ENCODE measurements around the gene FCRLA.

Gene FCRLA

DNA sequence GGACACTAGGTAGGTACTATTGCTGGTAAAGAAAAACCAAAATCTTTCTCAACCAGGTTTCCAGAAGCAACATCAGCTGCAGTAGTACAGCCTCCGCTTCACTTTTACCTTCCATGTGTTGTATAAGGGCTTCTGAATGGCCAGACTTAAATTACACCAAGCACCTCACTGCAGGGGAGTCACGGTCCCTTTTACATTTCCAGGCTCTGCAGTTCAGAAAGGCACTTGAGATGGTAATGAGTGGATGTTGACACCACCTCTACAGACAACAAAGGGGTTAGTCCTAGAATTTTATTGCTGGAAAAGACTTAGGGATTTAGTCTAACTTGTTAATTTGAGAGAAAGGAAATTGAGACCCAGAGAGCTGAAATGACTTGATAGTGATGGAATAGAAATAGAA is 30.6 kb downstream of the FCRLA start:
- Mint-ChIP-seq H3K4me3 (no peak overlapping the region), H3K4me1 (peaks cover 25% of the 10 kb centered on the region)

GRCh38 chr1:161738627-161739287 is 31.7 kb downstream of the FCRLA start:
- Mint-ChIP-seq H3K36me3 (no peaks in the 10 kb centered on the region), H3K27ac (no peak overlapping the region), H3K9me3 (no peaks in the 10 kb centered on the region), H3K4me1 (peaks cover 28% of the 10 kb centered on the region), H3K27me3 (no peaks in the 10 kb centered on the region), H3K4me3 (no peak overlapping the region)

More for the DNA sequence above, 30.6 kb downstream of the FCRLA start:
- Mint-ChIP-seq H3K36me3 (no peaks in the 10 kb centered on the region), H3K27ac (no peak overlapping the region), H3K9me3 (no peaks in the 10 kb centered on the region), H3K27me3 (no peaks in the 10 kb centered on the region)

DNA sequence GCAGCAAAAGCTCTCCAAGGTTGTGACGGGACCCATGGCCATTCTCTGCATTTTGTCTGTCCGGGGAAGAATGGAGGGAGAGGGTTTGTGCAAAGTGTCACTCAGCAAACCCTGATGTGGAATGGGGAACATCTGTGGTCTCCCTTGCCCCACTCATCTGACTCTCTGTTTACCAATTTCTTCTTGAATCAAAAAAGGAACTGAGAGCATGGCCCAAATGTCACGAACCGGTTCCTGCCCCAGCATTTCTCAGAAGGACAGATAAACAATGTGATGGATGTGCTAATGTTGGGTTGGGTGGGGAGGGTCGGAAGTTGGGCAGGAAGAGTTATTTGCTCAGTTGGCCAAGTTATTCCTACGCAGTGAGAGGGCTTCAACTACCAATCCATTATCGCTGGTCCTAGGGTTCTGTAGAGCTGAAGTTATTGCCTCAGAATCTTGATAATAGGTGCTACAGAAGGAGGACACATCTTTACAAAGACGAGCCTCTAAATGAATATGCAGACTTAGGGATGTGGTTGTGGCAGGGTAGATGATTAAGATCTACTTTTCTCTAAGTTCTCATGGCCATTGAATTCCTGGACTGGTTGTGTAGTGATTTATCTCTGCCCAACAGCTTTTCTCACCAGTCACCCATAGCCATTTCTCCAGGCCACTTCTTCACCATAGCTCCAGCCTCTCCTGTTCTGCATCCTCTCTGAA is 33.0 kb downstream of the FCRLA start:
- H3K4me1 Mint-ChIP-seq: peaks cover 39% of the 10 kb centered on the region
- no peak overlapping the region for H3K4me3 Mint-ChIP-seq
- no peaks in the 10 kb centered on the region for H3K36me3 Mint-ChIP-seq
- no peaks in the 10 kb centered on the region for H3K27me3 Mint-ChIP-seq
- no peak overlapping the region for H3K27ac Mint-ChIP-seq
- H3K9me3 Mint-ChIP-seq: no peaks in the 10 kb centered on the region

DNA sequence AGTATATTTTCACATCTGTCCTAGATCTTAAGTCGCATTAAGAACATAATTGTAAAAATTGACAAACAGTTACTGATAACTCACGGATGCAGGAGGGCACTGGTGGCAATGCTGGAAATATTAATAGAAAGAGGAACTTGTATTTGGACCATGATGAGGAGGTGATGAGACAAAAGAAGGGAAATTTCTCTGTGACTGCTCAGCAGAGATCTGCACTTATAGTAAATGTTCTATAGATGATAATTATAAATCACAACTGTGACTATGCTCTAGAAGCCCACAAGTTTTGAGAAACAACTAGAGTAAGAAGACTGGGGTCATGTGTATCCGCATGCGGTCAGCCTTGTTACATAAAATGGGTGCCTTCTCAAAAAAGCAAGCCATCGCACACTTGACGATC is 33.9 kb downstream of the FCRLA start:
- Mint-ChIP-seq H3K9me3 (no peaks in the 10 kb centered on the region), H3K27ac (no peak overlapping the region), H3K4me1 (peaks cover 44% of the 10 kb centered on the region), H3K36me3 (no peaks in the 10 kb centered on the region), H3K4me3 (no peak overlapping the region), H3K27me3 (peaks cover 3% of the 10 kb centered on the region)

GRCh38 chr1:161743231-161743630 is 36.2 kb downstream of the FCRLA start:
- no peaks in the 10 kb centered on the region for H3K36me3 Mint-ChIP-seq
- H3K27ac Mint-ChIP-seq: no peak overlapping the region
- no peak overlapping the region for H3K4me3 Mint-ChIP-seq
- no peaks in the 10 kb centered on the region for H3K9me3 Mint-ChIP-seq
- peaks cover 46% of the 10 kb centered on the region for H3K4me1 Mint-ChIP-seq
- H3K27me3 Mint-ChIP-seq: peaks cover 5% of the 10 kb centered on the region

DNA sequence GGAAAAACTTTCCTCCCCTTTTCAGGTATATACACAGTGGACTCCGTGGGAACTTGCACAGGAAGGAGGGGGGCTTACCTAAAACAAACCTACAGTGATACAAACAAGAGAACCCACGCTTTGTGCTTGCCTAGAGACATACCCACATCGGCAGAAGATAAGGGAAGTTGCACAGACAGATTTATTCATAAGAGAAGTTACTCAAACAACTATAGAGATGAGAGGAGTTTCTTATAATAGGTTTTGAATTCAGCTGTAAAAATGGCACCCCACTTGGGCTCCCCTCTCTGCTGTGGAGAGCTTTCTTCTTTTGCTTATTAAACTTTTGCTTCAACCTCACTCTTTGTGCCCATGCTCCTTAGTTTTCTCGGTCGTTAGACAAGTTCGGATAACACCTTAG is 40.8 kb downstream of the FCRLA start:
- peaks cover 5% of the 10 kb centered on the region for H3K27me3 Mint-ChIP-seq
- peak overlapping the region; percentile 39 for H3K4me3 Mint-ChIP-seq
- no peak overlapping the region for H3K27ac Mint-ChIP-seq
- H3K9me3 Mint-ChIP-seq: no peaks in the 10 kb centered on the region
- peaks cover 3% of the 10 kb centered on the region for H3K36me3 Mint-ChIP-seq
- peaks cover 55% of the 10 kb centered on the region for H3K4me1 Mint-ChIP-seq

- Mint-ChIP-seq H3K36me3 (peaks cover 14% of the 10 kb centered on the region), H3K4me1 (peaks cover 48% of the 10 kb centered on the region), H3K4me3 (peak within 1 kb of the TSS; percentile 99), H3K27ac (peak within 1 kb of the TSS; percentile 93), H3K27me3 (peaks cover 5% of the 10 kb centered on the region), H3K9me3 (no peaks in the 10 kb centered on the region)
Measured at GRCh38 chr1:161749509-161750407, 42.7 kb downstream of the FCRLA start, which contains the start of gene DUSP12. TSS of gene DUSP12 (plus strand) at chr1:161749786. CDS start at chr1:161749802, 16 bp downstream.

GRCh38 chr1:161763522-161764098 is 56.6 kb downstream of the FCRLA start:
- Mint-ChIP-seq H3K36me3 (peaks cover 4% of the 10 kb centered on the region), H3K9me3 (no peaks in the 10 kb centered on the region), H3K27me3 (no peaks in the 10 kb centered on the region), H3K27ac (peak overlapping the region; percentile 76), H3K4me3 (peak overlapping the region; percentile 73), H3K4me1 (peaks cover 33% of the 10 kb centered on the region)

All from activated naive CD4-positive, alpha-beta T cell treated with anti-CD3 and anti-CD28 coated beads, Interleukin-2, amount 50 U/mL, for 24 hours (primary cell).